NK-92 (cell line): ENCODE data around the gene RTP3.
A peak's percentile ranks its signal among the peaks of the same experiment; 100 is the strongest.

Source experiments
- DNase-seq: peaks from one replicate; lab custom pipeline; 2025; ENCODE audit not compliant: unreplicated experiment; lab: John Stamatoyannopoulos, UW

Gene RTP3

GRCh38 chr3:46468753-46469600 is 28.8 kb upstream of the RTP3 start:
- DNase-seq = no peak

DNA sequence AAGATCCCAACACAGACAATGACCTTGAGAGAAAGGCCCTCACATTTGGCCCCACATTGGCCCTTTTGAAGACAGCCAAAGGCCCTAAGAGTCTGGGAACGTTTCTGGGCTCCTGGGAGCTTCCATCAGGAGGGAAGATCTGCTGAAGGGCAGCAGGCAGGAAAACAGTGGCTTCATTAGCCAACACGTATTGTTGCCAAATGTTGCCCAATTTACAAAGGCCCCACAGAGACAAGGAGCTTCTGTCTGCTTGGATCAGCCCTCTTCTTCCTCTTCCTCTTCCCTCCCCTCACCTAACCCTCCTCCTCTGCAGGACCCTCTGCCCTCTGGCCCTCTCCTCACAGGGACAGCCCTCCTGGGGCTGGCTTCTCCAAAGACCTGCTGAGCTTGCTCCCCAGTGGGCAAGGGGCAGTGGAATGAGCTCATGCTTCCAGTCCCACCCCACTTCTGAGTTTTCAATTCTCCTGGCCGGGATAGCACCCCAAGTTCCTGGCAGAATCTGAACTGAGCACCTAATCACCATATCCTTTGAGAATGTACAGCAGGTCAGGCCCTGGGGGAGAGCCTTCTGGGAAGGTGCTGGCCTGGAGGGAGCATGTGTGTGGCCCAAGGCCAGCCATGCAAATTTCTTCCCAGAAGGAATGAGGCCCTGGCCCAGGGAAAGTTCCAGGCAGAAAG is 28.0 kb upstream of the RTP3 start:
- no peak for DNase-seq

DNA sequence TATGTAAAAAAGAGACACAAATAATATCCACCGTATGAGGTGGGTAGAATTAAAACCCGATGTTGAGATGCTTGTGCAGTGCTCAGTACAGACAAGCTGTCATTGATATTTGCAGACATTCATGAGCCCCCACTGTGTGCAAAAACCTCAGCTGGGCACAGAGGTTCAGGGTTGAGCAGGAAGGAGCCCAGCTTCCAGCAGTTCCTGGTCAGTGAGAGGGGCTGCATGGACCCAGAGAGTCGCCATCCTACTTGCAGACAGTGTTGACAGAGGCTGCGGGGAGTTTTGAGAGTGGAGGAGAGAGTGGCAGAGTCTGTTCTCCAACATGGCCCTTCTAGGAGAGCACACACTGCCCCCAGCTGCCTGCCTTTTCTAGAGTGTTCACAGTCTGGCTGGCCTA is 26.9 kb upstream of the RTP3 start:
- DNase-seq = no peak

GRCh38 chr3:46471371-46471914 is 26.3 kb upstream of the RTP3 start:
- DNase-seq = no peak

GRCh38 chr3:46472736-46473135 is 25.0 kb upstream of the RTP3 start:
- no peak for DNase-seq

- no peak for DNase-seq
These were observed 20.6 kb upstream of the RTP3 start for GRCh38 chr3:46477145-46477544.

GRCh38 chr3:46477756-46478155 is 20.0 kb upstream of the RTP3 start:
- DNase-seq = no peak

DNA sequence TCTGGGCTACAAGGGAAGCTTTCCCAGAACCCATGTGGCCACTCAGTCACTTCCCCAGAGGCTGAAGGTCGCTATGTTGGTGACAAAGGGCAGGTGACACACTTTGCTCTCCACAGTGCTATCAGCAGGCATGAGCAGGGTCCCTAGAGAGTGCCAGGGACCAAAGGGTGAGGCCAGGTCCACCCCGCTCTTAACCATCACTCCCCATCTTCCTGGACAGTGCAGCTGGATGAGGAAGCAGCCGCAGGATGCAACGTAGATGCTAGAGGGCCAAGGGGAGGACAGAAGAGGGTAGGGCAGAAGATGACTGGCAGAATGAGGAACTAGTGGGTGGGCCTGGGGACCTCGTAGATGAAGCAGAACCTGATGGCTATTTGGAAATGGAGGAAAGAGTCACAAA is 19.4 kb upstream of the RTP3 start:
- no peak for DNase-seq

- DNase-seq = no peak
These were observed 18.8 kb upstream of the RTP3 start for GRCh38 chr3:46479021-46479420.

- DNase-seq = no peak
These were observed 18.1 kb upstream of the RTP3 start for GRCh38 chr3:46479696-46480095.

DNA sequence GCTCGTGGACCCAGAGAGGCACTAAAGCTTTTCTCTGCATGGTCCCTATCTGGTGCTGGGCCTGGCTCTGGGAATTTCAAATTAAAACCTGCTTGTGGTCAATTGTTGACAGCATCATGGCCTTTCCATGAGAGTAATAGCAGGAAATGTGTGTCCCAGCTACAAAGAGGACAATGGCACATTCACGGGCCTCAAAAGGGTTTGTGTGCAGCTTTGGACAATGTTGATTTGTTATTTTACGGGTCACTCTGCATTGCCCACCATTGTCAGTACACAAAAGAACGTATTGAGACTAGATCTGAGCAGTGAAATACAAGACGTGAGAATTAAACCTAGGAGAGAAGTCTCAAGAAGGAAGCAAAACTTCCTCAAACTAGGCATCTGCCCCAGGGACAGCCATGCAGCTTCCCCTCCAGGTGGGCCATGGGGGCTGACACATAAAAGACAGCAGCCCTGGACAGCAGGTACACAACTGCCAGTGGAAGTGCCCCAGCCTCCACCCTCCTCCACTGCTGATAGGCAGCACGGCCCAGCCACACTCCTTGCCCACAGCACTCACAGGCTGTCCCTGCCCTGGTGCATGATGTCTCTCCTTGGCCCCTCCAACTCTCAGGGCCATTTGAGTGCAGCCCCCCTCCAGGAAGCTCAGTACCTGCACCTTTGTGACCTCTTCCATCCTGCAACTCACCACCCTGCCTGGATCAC is 17.1 kb upstream of the RTP3 start:
- DNase-seq = no peak

DNA sequence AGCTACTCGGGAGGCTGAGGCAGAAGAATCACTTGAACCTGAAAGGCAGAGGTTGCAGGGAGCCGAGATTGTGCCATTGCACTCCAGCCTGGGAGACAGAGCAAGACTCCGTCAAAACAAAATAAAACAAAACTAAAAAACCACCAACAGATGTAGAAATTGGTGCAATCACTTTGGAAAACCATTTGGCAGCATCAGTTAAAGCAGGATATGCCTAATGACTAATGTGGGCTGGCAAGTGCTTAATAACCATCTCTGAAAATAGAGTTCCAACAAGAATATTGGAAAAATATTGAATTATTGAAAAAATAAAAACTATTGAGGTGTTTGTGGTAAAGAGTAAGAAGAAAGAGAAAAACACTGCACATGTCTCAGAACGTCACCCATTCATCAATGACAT is 16.1 kb upstream of the RTP3 start:
- DNase-seq = no peak

- no peak for DNase-seq
These were observed 15.0 kb upstream of the RTP3 start for GRCh38 chr3:46482632-46483350.

DNA sequence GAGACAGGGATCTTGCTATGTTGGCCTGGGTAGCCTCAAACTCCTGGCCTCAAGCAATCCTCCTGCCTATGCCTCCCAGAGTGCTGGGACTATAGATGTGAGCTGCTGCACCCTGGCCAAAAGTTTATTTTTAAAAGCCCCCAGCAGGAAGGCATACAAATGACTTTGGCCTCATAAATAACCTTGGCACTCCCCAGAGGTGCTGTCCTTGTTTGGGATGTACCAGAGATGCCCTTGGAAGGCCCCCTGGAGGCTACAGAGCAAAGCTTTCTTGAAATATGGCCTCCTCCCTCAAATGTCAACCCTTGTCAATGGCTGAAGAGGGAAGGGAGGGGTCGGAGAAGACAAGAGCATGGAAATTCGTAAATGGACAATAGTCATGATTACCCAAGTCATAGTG is 14.0 kb upstream of the RTP3 start:
- no peak for DNase-seq

DNA sequence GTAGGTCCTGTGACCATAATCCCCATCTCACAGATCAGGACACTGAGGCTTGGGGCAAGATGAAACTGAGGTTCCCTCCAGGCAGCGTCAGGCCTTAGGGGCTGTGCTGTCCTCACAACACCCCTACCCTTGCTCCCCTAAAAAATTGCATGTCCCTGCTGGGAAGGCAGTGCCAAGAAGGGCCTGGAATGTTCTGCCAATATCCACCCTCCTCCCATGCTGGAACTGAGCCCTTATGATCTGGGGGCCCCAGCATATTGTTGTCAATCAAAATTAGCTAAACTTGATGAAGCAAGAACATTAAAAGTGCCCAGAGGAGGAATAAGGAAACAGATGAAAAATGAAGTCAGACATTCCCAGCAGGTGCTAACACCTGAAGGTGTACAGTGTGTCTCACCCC is 13.4 kb upstream of the RTP3 start:
- DNase-seq = no peak

- no peak for DNase-seq
These were observed 12.6 kb upstream of the RTP3 start for GRCh38 chr3:46484911-46485778.

GRCh38 chr3:46485779-46486175 is 12.0 kb upstream of the RTP3 start:
- DNase-seq = no peak

GRCh38 chr3:46488735-46489361 is 8.9 kb upstream of the RTP3 start:
- DNase-seq = peak; percentile 22

DNA sequence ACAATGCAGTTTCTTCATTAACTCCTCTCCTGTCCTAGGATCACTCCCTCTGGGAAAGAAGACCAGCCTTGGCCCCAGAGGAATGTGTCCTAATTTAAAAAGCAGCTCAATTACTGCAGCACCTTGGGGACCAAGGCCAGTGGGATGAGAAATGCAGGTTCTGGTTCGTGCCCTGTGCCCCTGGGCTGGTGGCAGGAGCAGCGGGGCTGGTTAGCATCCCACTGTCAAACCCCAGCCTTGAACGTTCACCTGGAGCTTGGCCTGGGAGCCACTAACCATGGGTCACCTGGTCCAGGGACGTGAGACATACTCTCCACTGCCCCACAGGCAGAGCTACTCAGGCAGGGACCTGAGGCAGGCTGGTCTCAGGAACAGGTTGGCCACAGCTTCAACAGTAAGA is 8.4 kb upstream of the RTP3 start:
- no peak for DNase-seq

DNA sequence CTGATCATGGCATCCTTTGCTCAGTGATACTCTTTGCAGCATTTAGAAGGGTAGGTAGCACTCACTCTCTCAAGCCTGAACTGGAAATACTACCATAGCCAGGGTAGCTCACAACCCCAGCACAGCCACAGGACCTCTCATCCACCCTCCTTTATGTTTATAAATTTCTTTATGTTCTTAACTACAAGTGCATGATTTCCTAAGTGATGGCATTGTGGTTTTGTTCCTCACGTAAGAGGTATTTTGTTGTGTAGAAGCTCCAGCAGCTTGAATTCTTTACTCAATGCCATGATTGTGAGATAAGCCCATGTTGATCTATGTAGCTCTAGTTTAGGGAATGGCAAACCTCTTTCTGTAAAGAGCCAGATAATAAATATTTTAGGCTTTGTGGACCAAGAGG is 7.9 kb upstream of the RTP3 start:
- DNase-seq = no peak
